Muscle of leg (tissue), 11 donors: ENCODE results near the gene TULP3. TPM values are rescaled to one million over a fixed set of nuclear protein-coding genes. Genes with fewer than 3 reads are reported as not detected.

Experiments used
- DNase-seq: peaks from one replicate; pipeline ENCODE4 v3.0.0; 2013
- H3K27ac ChIP-seq: one replicate; pipeline ENCODE4 v1.5.1; 2013; ENCODE audit warnings: mild to moderate bottlenecking, low read length, control low read depth
- H3K27me3 ChIP-seq: one replicate; pipeline ENCODE4 v1.6.1; 2013; ENCODE audit warnings: low read length; ENCODE audit not compliant: control insufficient read depth, insufficient read depth
- H3K36me3 ChIP-seq: one replicate; pipeline ENCODE4 v1.6.1; 2013; ENCODE audit warnings: low read length; ENCODE audit not compliant: control insufficient read depth, insufficient read depth
- H3K4me1 ChIP-seq: one replicate; pipeline ENCODE4 v1.6.1; 2013; ENCODE audit warnings: low read length; ENCODE audit not compliant: control insufficient read depth, insufficient read depth
- H3K4me3 ChIP-seq: one replicate; pipeline ENCODE4 v1.5.1; 2013; ENCODE audit warnings: low read length, control low read depth
- H3K9me3 ChIP-seq: replicated peaks from 2 replicates; pipeline ENCODE4 v1.6.1; 2013; ENCODE audit warnings: low read depth, low read length; ENCODE audit not compliant: control insufficient read depth
- WGBS: methylation state at CpG from one replicate; pipeline ENCODE4 v1.1.5; 2013; ENCODE audit warnings: missing lambda C conversion rate; ENCODE audit not compliant: insufficient coverage; 5-methylcytosine and 5-hydroxymethylcytosine counted together
- polyA plus RNA-seq, 8 donors: library from polyadenylated mRNA; unstranded; fragments of 120-200 nt; gene quantifications; one replicate each; pipeline versions ENCODE4 v1.2.1 to v1.2.3, GENCODE V29; 2013; ENCODE audit warnings: inconsistent platforms in 1 of 8, low replicate concordance in 1 of 8; ENCODE audit not compliant: insufficient read length in 8 of 8, insufficient read depth in 1 of 8
- total RNA-seq: library from RNA; stranded (reverse); fragments of 120-200 nt; gene quantifications from one replicate; pipeline ENCODE4 v1.2.4, GENCODE V29; 2013

TULP3 gene
- total and polyA plus RNA-seq, 9 donors, result 20.8 to 31.3 (median 28.1) TPM

GRCh38 chr12:2924019-2924418 is 33.3 kb downstream of the TULP3 start:
- WGBS, result 88% methylated on average over 2 of the region's 3 CpGs
- H3K27me3 ChIP-seq, result no peaks in the 10 kb centered on the region
- no peak overlapping the region for H3K27ac ChIP-seq
- H3K4me1 ChIP-seq, result no peaks in the 10 kb centered on the region
- no peak overlapping the region for H3K4me3 ChIP-seq
- H3K9me3 ChIP-seq, result no peaks in the 10 kb centered on the region
- H3K36me3 ChIP-seq, result peaks cover 55% of the 10 kb centered on the region
- peak; percentile 14 for DNase-seq

- H3K36me3 ChIP-seq, result peaks cover 55% of the 10 kb centered on the region
- WGBS, result 94% methylated on average over 2 of the region's 6 CpGs
- H3K9me3 ChIP-seq, result no peaks in the 10 kb centered on the region
- no peaks in the 10 kb centered on the region for H3K4me1 ChIP-seq
- H3K27ac ChIP-seq, result no peak overlapping the region
- H3K27me3 ChIP-seq, result no peaks in the 10 kb centered on the region
- no peak for DNase-seq
- H3K4me3 ChIP-seq, result no peak overlapping the region
Measured at GRCh38 chr12:2925322-2925995, 34.8 kb downstream of the TULP3 start.

- no peak for DNase-seq
- Histone ChIP-seq H3K4me3 (no peak overlapping the region), H3K27ac (no peak overlapping the region), H3K4me1 (no peaks in the 10 kb centered on the region), H3K36me3 (peaks cover 52% of the 10 kb centered on the region), H3K9me3 (no peaks in the 10 kb centered on the region), H3K27me3 (no peaks in the 10 kb centered on the region)
- WGBS, result 58% methylated on average over 3 of the region's 8 CpGs
Measured at GRCh38 chr12:2930865-2931264, 40.2 kb downstream of the TULP3 start.

DNA sequence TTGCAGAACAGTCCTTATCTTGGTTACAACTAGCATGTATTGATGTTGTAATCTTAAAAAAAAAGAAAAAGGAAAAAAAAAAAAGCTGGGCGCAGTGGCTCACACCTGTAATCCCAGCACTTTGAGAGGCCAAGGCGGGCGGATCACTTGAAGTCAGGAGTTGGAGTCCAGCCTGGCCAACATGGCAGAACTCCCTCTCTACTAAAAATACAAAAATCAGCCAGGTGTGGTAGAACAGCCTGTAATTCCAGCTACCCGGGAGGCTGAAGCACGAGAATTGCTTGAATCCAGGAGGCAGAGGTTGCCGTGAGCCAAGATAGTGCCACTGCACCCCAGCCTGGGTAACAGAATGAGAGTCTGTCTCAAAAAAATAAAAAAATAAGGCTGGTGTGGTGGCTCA is 42.9 kb downstream of the TULP3 start:
- Histone ChIP-seq H3K27ac (no peak overlapping the region), H3K27me3 (no peaks in the 10 kb centered on the region), H3K36me3 (peaks cover 48% of the 10 kb centered on the region), H3K4me1 (no peaks in the 10 kb centered on the region), H3K9me3 (no peaks in the 10 kb centered on the region), H3K4me3 (no peak overlapping the region)
- DNase-seq, result no peak
- 93% methylated on average over 3 of the region's 6 CpGs for whole genome bisulfite sequencing

DNA sequence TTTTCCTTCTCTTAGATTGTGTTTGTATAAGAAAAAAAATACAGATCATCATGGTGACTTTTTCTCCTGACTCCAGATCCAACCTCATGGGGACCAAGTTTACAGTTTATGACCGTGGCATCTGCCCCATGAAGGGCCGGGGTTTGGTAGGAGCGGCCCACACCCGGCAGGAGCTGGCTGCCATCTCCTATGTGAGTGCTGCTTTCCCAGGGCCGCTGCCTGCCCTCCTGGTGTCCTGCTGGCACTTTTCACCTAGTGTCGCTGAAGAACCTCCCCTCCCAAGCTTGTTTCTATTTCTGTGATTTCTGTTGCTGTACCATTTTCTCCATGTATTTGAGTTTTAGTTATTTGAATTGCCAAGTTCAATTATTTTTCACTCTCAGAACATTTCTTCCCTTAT is 43.7 kb downstream of the TULP3 start:
- Histone ChIP-seq H3K4me1 (no peaks in the 10 kb centered on the region), H3K4me3 (no peak overlapping the region), H3K27ac (no peak overlapping the region), H3K36me3 (peaks cover 55% of the 10 kb centered on the region), H3K27me3 (no peaks in the 10 kb centered on the region), H3K9me3 (no peaks in the 10 kb centered on the region)
- WGBS, result 69% methylated on average over 4 of the region's 6 CpGs
- DNase-seq, result no peak

DNA sequence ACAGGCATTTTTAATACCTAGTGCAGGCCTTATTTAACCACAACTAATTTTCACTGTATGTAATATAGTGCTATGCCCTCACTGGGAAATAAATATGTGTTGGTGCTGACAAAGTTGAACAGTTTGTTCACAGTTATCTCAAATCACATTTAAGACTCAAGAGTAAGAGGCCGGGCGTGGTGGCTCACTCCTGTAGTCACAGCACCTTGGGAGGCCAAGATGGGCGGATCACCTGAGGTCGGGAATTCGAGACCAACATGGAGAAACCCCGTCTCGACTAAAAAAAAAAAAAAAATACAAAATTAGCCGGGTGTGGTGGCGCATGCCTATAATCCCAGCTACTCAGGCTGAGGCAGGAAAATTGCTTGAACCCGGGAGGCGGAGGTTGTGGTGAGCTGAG is 45.6 kb downstream of the TULP3 start:
- WGBS, result 94% methylated on average over 8 of the region's 11 CpGs
- no peaks in the 10 kb centered on the region for H3K9me3 ChIP-seq
- no peak overlapping the region for H3K27ac ChIP-seq
- peaks cover 9% of the 10 kb centered on the region for H3K4me1 ChIP-seq
- peaks cover 60% of the 10 kb centered on the region for H3K36me3 ChIP-seq
- DNase-seq, result no peak
- H3K27me3 ChIP-seq, result no peaks in the 10 kb centered on the region
- no peak overlapping the region for H3K4me3 ChIP-seq

DNA sequence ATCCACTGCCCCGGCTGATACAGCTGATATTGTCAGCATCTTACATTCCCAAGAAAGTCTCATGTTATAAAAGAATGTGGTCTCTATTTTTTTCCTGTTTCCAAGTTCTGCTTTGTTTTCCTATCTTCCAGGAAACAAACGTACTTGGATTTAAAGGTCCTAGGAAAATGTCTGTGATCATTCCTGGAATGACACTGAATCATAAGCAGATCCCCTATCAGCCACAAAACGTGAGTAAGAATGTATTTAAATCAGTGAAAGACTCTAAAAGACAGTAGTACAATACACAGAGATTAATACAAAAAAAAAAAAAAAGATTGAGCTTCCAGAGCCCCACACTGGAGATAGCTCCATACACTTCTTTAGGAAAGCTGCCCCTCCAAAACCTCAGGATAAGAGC is 46.8 kb downstream of the TULP3 start:
- Histone ChIP-seq H3K4me1 (peaks cover 9% of the 10 kb centered on the region), H3K27me3 (no peaks in the 10 kb centered on the region), H3K9me3 (no peaks in the 10 kb centered on the region), H3K36me3 (peaks cover 54% of the 10 kb centered on the region), H3K27ac (no peak overlapping the region), H3K4me3 (no peak overlapping the region)
- no peak for DNase-seq
- no CpG with 5 or more reads among the region's 3 CpGs for WGBS

DNA sequence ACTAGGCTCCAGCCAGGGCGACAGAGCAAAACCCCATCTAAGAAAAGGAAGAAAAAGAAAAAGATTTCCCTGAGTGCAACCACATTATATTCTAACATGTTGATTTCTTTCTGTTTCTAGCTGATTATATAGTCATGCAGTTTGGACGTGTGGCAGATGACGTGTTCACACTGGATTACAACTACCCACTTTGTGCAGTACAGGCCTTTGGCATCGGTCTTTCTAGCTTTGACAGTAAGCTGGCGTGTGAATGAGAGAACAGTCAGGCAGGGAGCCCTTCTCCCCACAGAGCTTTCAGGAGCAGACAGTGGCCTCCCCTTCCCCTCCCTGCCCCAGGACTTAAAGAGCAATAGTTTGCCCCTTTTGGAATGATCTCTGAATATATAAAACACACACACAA is 48.5 kb downstream of the TULP3 start:
- Histone ChIP-seq H3K36me3 (peaks cover 41% of the 10 kb centered on the region), H3K27me3 (no peaks in the 10 kb centered on the region)

DNA sequence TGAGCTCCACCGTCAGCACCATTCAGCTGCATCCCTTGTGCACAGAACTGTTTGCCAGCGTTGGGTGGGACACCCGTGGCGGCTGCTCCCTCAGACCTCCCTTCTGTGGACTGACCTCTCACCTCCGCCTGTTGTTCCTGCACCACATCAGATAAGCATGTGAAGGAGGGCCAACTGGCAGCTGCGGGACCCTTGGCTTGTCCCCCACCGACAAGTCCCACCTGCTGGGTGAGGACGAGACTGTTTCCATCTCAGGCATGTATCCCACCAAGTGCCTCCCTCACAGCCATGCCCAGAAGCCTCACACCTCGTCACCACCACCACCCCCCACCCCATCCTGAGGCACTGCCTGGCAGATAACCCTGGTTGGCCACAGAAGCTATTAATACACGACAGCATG is 49.9 kb downstream of the TULP3 start:
- 73% methylated on average over 9 of the region's 10 CpGs for WGBS
- Histone ChIP-seq H3K27ac (peak overlapping the region; percentile 51), H3K9me3 (no peaks in the 10 kb centered on the region), H3K4me1 (peaks cover 20% of the 10 kb centered on the region), H3K27me3 (no peaks in the 10 kb centered on the region), H3K4me3 (no peak overlapping the region), H3K36me3 (peaks cover 32% of the 10 kb centered on the region)
- DNase-seq, result peak; percentile 13

More for the DNA sequence above, 48.5 kb downstream of the TULP3 start:
- no peak overlapping the region for H3K27ac ChIP-seq
- peaks cover 13% of the 10 kb centered on the region for H3K4me1 ChIP-seq
- WGBS, result no CpG with 5 or more reads among the region's 5 CpGs
- H3K4me3 ChIP-seq, result no peak overlapping the region
- no peak for DNase-seq
- no peaks in the 10 kb centered on the region for H3K9me3 ChIP-seq

GRCh38 chr12:2941524-2941923 is 50.8 kb downstream of the TULP3 start:
- Histone ChIP-seq H3K36me3 (peaks cover 29% of the 10 kb centered on the region), H3K9me3 (no peaks in the 10 kb centered on the region), H3K4me1 (peaks cover 20% of the 10 kb centered on the region), H3K27me3 (no peaks in the 10 kb centered on the region), H3K4me3 (no peak overlapping the region), H3K27ac (no peak overlapping the region)
- 85% methylated on average over 5 of the region's 8 CpGs for WGBS
- DNase-seq, result no peak
